Upper lobe of left lung (tissue), 4 donors: ENCODE data around the gene PALMD.

Experiments
- CTCF ChIP-seq, 6 experiments: fragments of 450-650 bp in 4 of 6; fragments of 200-600 bp in 2 of 6; sonication (generic) in 2 of 6; IDR thresholded peaks; one replicate each; pipeline ENCODE4 v1.5.1; 2016 to 2019; ENCODE audit warnings: antibody characterized with exemption in 6 of 6
- EP300 ChIP-seq, 4 donors: sonication (generic); formaldehyde crosslinking; IDR thresholded peaks; one replicate each; pipeline ENCODE4 v1.5.1; 2017; ENCODE audit warnings: antibody characterized with exemption in 4 of 4, control low read depth in 2 of 4
- POLR2A ChIP-seq, 4 donors: fragments of 450-650 bp; IDR thresholded peaks; one replicate each; pipeline ENCODE4 v1.5.1; 2016 to 2017; ENCODE audit warnings: antibody characterized with exemption in 4 of 4, mild to moderate bottlenecking in 2 of 4
- POLR2AphosphoS5 ChIP-seq, 2 donors: sonication (generic); formaldehyde crosslinking; IDR thresholded peaks; one replicate each; pipeline ENCODE4 v1.5.1; 2017; ENCODE audit warnings: antibody characterized with exemption in 2 of 2

- TF ChIP-seq CTCF (IDR thresholded peaks at IDR 0.05) (no peak), POLR2AphosphoS5 (IDR thresholded peaks at IDR 0.05) (no peak), POLR2A (IDR thresholded peaks at IDR 0.05) (no peak), EP300 (IDR thresholded peaks at IDR 0.05) (no peak)
Observed at GRCh38 chr1:99639408-99639807, 6.5 kb upstream of the PALMD start.
